HepG2 (cell line): ENCODE data around the gene UST. TPM values are rescaled to one million over a fixed set of nuclear protein-coding genes. Genes with fewer than 3 reads are reported as not detected.

Source experiments
- CBFB ChIP-seq: sonication (generic); formaldehyde crosslinking; IDR thresholded peaks from 2 replicates; pipeline ENCODE4 v1.4.0; 2020; ENCODE audit warnings: missing genetic modification reagents
- MAFK ChIP-seq, 2 experiments: IDR thresholded peaks in 1 of 2; conservative IDR thresholded peaks in 1 of 2; 2 replicates each; pipeline ENCODE4 v1.6.1; 2011; ENCODE audit warnings: improper control_type of control experiment in 2 of 2, low read length in 2 of 2
- NFKB2 ChIP-seq: sonication (generic); formaldehyde crosslinking; IDR thresholded peaks from 2 replicates; pipeline ENCODE4 v1.4.0; 2020; ENCODE audit warnings: missing genetic modification reagents, borderline replicate concordance
- REL ChIP-seq: sonication (generic); formaldehyde crosslinking; conservative IDR thresholded peaks from 2 replicates; pipeline ENCODE4 v1.8.0; 2022; ENCODE audit warnings: mild to moderate bottlenecking, missing genetic modification reagents, moderate library complexity
- SIN3A ChIP-seq: IDR thresholded peaks from 2 replicates; pipeline ENCODE4 v1.6.1; 2011; ENCODE audit warnings: low read depth, mild to moderate bottlenecking, control low read depth, low read length, borderline replicate concordance
- TBP ChIP-seq: sonication (generic); formaldehyde crosslinking; IDR thresholded peaks from 2 replicates; pipeline ENCODE4 v1.5.0; 2020; ENCODE audit warnings: missing genetic modification reagents
- TOE1 ChIP-seq: sonication (generic); formaldehyde crosslinking; IDR thresholded peaks from 2 replicates; pipeline ENCODE4 v1.4.0; 2020; ENCODE audit warnings: mild to moderate bottlenecking, missing genetic modification reagents
- ZBTB38 ChIP-seq: sonication (generic); formaldehyde crosslinking; IDR thresholded peaks from 2 replicates; pipeline ENCODE4 v1.5.1; 2020; ENCODE audit warnings: mild to moderate bottlenecking, missing genetic modification reagents
- ZBTB7B ChIP-seq: sonication (generic); formaldehyde crosslinking; IDR thresholded peaks from 2 replicates; pipeline ENCODE4 v1.4.0; 2020; ENCODE audit warnings: missing genetic modification reagents
- ZFP82 ChIP-seq: sonication (generic); formaldehyde crosslinking; IDR thresholded peaks from 2 replicates; pipeline ENCODE4 v1.5.1; 2020; ENCODE audit warnings: mild to moderate bottlenecking, missing genetic modification reagents, borderline replicate concordance
- ZNF253 ChIP-seq: sonication (generic); formaldehyde crosslinking; IDR thresholded peaks from 2 replicates; pipeline ENCODE4 v1.8.0; 2022; ENCODE audit warnings: mild to moderate bottlenecking, missing genetic modification reagents, borderline replicate concordance
- ZNF264 ChIP-seq: sonication (generic); formaldehyde crosslinking; IDR thresholded peaks from 2 replicates; pipeline ENCODE4 v1.4.0; 2020; ENCODE audit warnings: missing genetic modification reagents
- ZNF44 ChIP-seq: sonication (generic); formaldehyde crosslinking; IDR thresholded peaks from 2 replicates; pipeline ENCODE4 v1.5.1; 2020; ENCODE audit warnings: mild to moderate bottlenecking, missing genetic modification reagents
- ZNF615 ChIP-seq: sonication (generic); formaldehyde crosslinking; IDR thresholded peaks from 2 replicates; pipeline ENCODE4 v1.5.0; 2020; ENCODE audit warnings: mild to moderate bottlenecking, missing genetic modification reagents, borderline replicate concordance
- ZNF720 ChIP-seq: sonication (generic); formaldehyde crosslinking; IDR thresholded peaks from 2 replicates; pipeline ENCODE4 v1.4.0; 2020; ENCODE audit warnings: missing genetic modification reagents
- ZNF83 ChIP-seq: sonication (generic); formaldehyde crosslinking; IDR thresholded peaks from 2 replicates; pipeline ENCODE4 v1.4.0; 2020; ENCODE audit warnings: missing genetic modification reagents, mild to moderate bottlenecking, borderline replicate concordance
- ZSCAN21 ChIP-seq: sonication (generic); formaldehyde crosslinking; IDR thresholded peaks from 2 replicates; pipeline ENCODE4 v1.8.0; 2022; ENCODE audit warnings: mild to moderate bottlenecking, missing genetic modification reagents, moderate library complexity, borderline replicate concordance
- ZSCAN25 ChIP-seq: sonication (generic); formaldehyde crosslinking; IDR thresholded peaks from 2 replicates; pipeline ENCODE4 v1.8.0; 2022; ENCODE audit warnings: mild to moderate bottlenecking, missing genetic modification reagents
- polyA plus RNA-seq, 8 experiments: library from polyadenylated mRNA; depleted of rRNA in 3 of 8; stranded (reverse) in 7 of 8; unstranded in 1 of 8; fragments of >200 nt; fragmentation: Illumina TruSeq in 4 of 8; extraction: Trizol in 4 of 8; gene quantifications; 2 replicates each; pipeline versions ENCODE4 v1.2.1 to v1.2.3, GENCODE V29; 2011 to 2016; ENCODE audit warnings: low read depth in 4 of 8, missing spikeins in 1 of 8, mixed read lengths in 1 of 8; ENCODE audit not compliant: insufficient read depth in 1 of 8
- total RNA-seq, 5 experiments: library from RNA; depleted of rRNA; stranded (reverse); fragments of >200 nt; fragmentation: Illumina TruSeq; extraction: Trizol; gene quantifications; 2 replicates each; pipeline ENCODE4 v1.2.3, GENCODE V29; 2016; ENCODE audit warnings: low read depth in 1 of 5
- TF ChIP-seq, protein P1 (sequence below): sonication (generic); formaldehyde crosslinking; IDR thresholded peaks from 2 replicates; pipeline ENCODE4 v1.5.0; 2020; ENCODE audit warnings: missing genetic modification reagents, mild to moderate bottlenecking, borderline replicate concordance
- TF ChIP-seq, protein P2 (sequence below), 2 experiments: sonication (generic) in 1 of 2; formaldehyde crosslinking in 1 of 2; IDR thresholded peaks; 2 replicates each; pipeline versions ENCODE4 v1.5.1 to v1.6.1; 2011 to 2020; ENCODE audit warnings: borderline replicate concordance in 1 of 2, low read depth in 1 of 2, low read length in 1 of 2, mild to moderate bottlenecking in 1 of 2, missing genetic modification reagents in 1 of 2, moderate library complexity in 1 of 2
- TF ChIP-seq, protein P3 (sequence below): IDR thresholded peaks from 2 replicates; pipeline ENCODE4 v1.6.1; 2018; ENCODE audit warnings: missing genetic modification reagents, mild to moderate bottlenecking, missing compliant biosample characterization
- TF ChIP-seq, protein P4 (sequence below): sonication (generic); formaldehyde crosslinking; IDR thresholded peaks from 2 replicates; pipeline ENCODE4 v1.4.0; 2020; ENCODE audit warnings: missing genetic modification reagents
- TF ChIP-seq, protein P5 (sequence below): sonication (generic); formaldehyde crosslinking; IDR thresholded peaks from 2 replicates; pipeline ENCODE4 v1.8.1; 2023; ENCODE audit warnings: mild to moderate bottlenecking, missing genetic modification reagents
- TF ChIP-seq, protein P6 (sequence below): sonication (generic); formaldehyde crosslinking; IDR thresholded peaks from 2 replicates; pipeline ENCODE4 v1.8.0; 2023; ENCODE audit warnings: mild to moderate bottlenecking, missing genetic modification reagents

UST gene
- total and polyA plus RNA-seq, 2 of the 13 experiments (the other 11 are each of a cell fraction or from before 2014, with no cell fraction given), result 0.27 TPM; not detected in 1

DNA sequence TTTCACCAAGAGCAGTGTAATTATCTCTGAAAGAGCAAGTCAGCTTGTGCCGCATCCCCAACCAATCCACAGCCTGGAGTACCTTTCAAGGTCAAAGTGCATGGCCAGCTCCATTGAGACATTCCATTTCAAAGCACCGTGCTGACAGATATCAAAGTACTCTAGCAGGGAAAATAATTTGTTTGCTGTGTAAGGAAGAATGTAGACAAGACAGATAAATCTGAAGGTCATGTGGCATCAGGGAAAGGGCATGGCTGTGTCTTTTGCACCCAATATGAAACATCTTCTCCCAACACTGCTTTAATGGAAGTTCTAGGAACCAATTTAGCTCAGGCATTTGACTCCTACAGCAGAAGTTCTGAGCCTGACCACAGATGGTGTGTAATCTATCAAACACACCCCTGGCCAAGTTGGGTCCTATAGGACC is 328.0 kb downstream of the UST start (continued):
- TF ChIP-seq ZNF44 (CRISPR knock-in tag), result no peak
- TF ChIP-seq, protein P1, sequence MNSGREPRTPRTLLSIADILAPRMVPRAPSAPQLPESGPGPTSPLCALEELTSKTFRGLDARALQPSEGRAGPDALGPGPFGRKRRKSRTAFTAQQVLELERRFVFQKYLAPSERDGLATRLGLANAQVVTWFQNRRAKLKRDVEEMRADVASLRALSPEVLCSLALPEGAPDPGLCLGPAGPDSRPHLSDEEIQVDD (CRISPR knock-in tag), result no peak
- TF ChIP-seq, protein P2, sequence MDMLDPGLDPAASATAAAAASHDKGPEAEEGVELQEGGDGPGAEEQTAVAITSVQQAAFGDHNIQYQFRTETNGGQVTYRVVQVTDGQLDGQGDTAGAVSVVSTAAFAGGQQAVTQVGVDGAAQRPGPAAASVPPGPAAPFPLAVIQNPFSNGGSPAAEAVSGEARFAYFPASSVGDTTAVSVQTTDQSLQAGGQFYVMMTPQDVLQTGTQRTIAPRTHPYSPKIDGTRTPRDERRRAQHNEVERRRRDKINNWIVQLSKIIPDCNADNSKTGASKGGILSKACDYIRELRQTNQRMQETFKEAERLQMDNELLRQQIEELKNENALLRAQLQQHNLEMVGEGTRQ (IDR thresholded peaks at IDR 0.05; ENCODE audit: low read depth, low read length), result peak; percentile 28; the same call in 1 of the 2 replicates
- TF ChIP-seq, protein P2 (CRISPR knock-in tag; IDR thresholded peaks at IDR 0.05; ENCODE audit: borderline replicate concordance), result no peak; the same call in 1 of the 2 replicates
- TF ChIP-seq NFKB2 (CRISPR knock-in tag), result no peak
- TF ChIP-seq ZBTB7B (CRISPR knock-in tag), result peak; percentile 38; the same call in 1 of the 2 replicates
- no peak for TF ChIP-seq TBP (CRISPR knock-in tag)
- TF ChIP-seq ZNF615, result no peak
- no peak for TF ChIP-seq SIN3A
- TF ChIP-seq ZSCAN21, result no peak
- no peak; the same call in 1 of the 2 replicates for TF ChIP-seq ZNF264 (CRISPR knock-in tag)
- no peak for TF ChIP-seq ZBTB38 (CRISPR knock-in tag)
- TF ChIP-seq ZFP82, result no peak
- peak in 1 of 2 experiments; percentile 16; a peak in 1 of 4 replicates for TF ChIP-seq MAFK (conservative IDR thresholded peaks at IDR 0.05 in 1 of 2, IDR thresholded peaks at IDR 0.05 in 1 of 2; ENCODE audit: low read length in 2 of 2)
- TF ChIP-seq ZSCAN25 (CRISPR knock-in tag), result no peak
- TF ChIP-seq, protein P3, sequence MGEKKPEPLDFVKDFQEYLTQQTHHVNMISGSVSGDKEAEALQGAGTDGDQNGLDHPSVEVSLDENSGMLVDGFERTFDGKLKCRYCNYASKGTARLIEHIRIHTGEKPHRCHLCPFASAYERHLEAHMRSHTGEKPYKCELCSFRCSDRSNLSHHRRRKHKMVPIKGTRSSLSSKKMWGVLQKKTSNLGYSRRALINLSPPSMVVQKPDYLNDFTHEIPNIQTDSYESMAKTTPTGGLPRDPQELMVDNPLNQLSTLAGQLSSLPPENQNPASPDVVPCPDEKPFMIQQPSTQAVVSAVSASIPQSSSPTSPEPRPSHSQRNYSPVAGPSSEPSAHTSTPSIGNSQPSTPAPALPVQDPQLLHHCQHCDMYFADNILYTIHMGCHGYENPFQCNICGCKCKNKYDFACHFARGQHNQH (CRISPR knock-in tag), result peak; percentile 60
- TF ChIP-seq TOE1, result no peak
- no peak for TF ChIP-seq CBFB (CRISPR knock-in tag)
- no peak for TF ChIP-seq REL (CRISPR knock-in tag)
- TF ChIP-seq, protein P4, sequence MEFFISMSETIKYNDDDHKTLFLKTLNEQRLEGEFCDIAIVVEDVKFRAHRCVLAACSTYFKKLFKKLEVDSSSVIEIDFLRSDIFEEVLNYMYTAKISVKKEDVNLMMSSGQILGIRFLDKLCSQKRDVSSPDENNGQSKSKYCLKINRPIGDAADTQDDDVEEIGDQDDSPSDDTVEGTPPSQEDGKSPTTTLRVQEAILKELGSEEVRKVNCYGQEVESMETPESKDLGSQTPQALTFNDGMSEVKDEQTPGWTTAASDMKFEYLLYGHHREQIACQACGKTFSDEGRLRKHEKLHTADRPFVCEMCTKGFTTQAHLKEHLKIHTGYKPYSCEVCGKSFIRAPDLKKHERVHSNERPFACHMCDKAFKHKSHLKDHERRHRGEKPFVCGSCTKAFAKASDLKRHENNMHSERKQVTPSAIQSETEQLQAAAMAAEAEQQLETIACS (CRISPR knock-in tag), result no peak
- no peak for TF ChIP-seq ZNF83 (CRISPR knock-in tag)
- TF ChIP-seq, protein P5, sequence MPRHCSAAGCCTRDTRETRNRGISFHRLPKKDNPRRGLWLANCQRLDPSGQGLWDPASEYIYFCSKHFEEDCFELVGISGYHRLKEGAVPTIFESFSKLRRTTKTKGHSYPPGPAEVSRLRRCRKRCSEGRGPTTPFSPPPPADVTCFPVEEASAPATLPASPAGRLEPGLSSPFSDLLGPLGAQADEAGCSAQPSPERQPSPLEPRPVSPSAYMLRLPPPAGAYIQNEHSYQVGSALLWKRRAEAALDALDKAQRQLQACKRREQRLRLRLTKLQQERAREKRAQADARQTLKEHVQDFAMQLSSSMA, result no peak
- no peak for TF ChIP-seq ZNF253
- TF ChIP-seq, protein P6, sequence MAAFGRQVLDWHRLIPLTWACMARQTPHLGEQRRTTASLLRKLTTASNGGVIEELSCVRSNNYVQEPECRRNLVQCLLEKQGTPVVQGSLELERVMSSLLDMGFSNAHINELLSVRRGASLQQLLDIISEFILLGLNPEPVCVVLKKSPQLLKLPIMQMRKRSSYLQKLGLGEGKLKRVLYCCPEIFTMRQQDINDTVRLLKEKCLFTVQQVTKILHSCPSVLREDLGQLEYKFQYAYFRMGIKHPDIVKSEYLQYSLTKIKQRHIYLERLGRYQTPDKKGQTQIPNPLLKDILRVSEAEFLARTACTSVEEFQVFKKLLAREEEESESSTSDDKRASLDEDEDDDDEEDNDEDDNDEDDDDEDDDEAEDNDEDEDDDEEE (CRISPR knock-in tag), result no peak
- no peak for TF ChIP-seq ZNF720
